ENCODE results near the gene PTPRD. TPM values are rescaled to one million over a fixed set of nuclear protein-coding genes. Genes with fewer than 3 reads are reported as not detected.

The PTPRD gene
- total RNA-seq, 1 donor: 0.52 TPM

GRCh38 chr9:8448226-8448625 lies 2164.6 kb downstream of the PTPRD start:
- Histone ChIP-seq H3K4me1 (ENCODE audit: insufficient read depth, low read length) (no peaks in the 10 kb centered on the region), H3K4me3 (ENCODE audit: low read length) (no peak overlapping the region), H3K9me3 (ENCODE audit: low read depth, low read length) (no peaks in the 10 kb centered on the region), H3K27me3 (ENCODE audit: insufficient read depth, low read length) (no peaks in the 10 kb centered on the region)

- H3K27me3 ChIP-seq (ENCODE audit: insufficient read depth, low read length): no peaks in the 10 kb centered on the region
- H3K9me3 ChIP-seq (ENCODE audit: low read depth, low read length): no peaks in the 10 kb centered on the region
- no peaks in the 10 kb centered on the region for H3K4me1 ChIP-seq (ENCODE audit: insufficient read depth, low read length)
- no peak overlapping the region for H3K4me3 ChIP-seq (ENCODE audit: low read length)
Measured at GRCh38 chr9:8447601-8448000, 2165.2 kb downstream of the PTPRD start.

GRCh38 chr9:8437876-8438275 lies 2174.9 kb downstream of the PTPRD start:
- Histone ChIP-seq H3K27me3 (ENCODE audit: insufficient read depth, low read length) (no peaks in the 10 kb centered on the region), H3K4me1 (ENCODE audit: insufficient read depth, low read length) (no peaks in the 10 kb centered on the region), H3K4me3 (ENCODE audit: low read length) (no peak overlapping the region), H3K9me3 (ENCODE audit: low read depth, low read length) (no peaks in the 10 kb centered on the region)

GRCh38 chr9:8437259-8437658 lies 2175.5 kb downstream of the PTPRD start:
- Histone ChIP-seq H3K4me3 (ENCODE audit: low read length) (no peak overlapping the region), H3K4me1 (ENCODE audit: insufficient read depth, low read length) (no peaks in the 10 kb centered on the region)

GRCh38 chr9:8436786-8437185 lies 2176.0 kb downstream of the PTPRD start:
- H3K9me3 ChIP-seq (ENCODE audit: low read depth, low read length): no peaks in the 10 kb centered on the region
- no peaks in the 10 kb centered on the region for H3K27me3 ChIP-seq (ENCODE audit: insufficient read depth, low read length)
- no peak overlapping the region for H3K4me3 ChIP-seq (ENCODE audit: low read length)
- H3K4me1 ChIP-seq (ENCODE audit: insufficient read depth, low read length): peaks cover 3% of the 10 kb centered on the region

More at GRCh38 chr9:8437259-8437658, 2175.5 kb downstream of the PTPRD start:
- Histone ChIP-seq H3K27me3 (ENCODE audit: insufficient read depth, low read length) (no peaks in the 10 kb centered on the region), H3K9me3 (ENCODE audit: low read depth, low read length) (no peaks in the 10 kb centered on the region)

GRCh38 chr9:8434621-8435020 lies 2178.2 kb downstream of the PTPRD start:
- no peaks in the 10 kb centered on the region for H3K9me3 ChIP-seq (ENCODE audit: low read depth, low read length)
- peaks cover 3% of the 10 kb centered on the region for H3K4me1 ChIP-seq (ENCODE audit: insufficient read depth, low read length)
- H3K4me3 ChIP-seq (ENCODE audit: low read length): no peak overlapping the region
- H3K27me3 ChIP-seq (ENCODE audit: insufficient read depth, low read length): no peaks in the 10 kb centered on the region

- H3K27me3 ChIP-seq (ENCODE audit: insufficient read depth, low read length): no peaks in the 10 kb centered on the region
- H3K4me1 ChIP-seq (ENCODE audit: insufficient read depth, low read length): peaks cover 3% of the 10 kb centered on the region
- no peak overlapping the region for H3K4me3 ChIP-seq (ENCODE audit: low read length)
- H3K9me3 ChIP-seq (ENCODE audit: low read depth, low read length): no peaks in the 10 kb centered on the region
Measured at GRCh38 chr9:8432224-8432623, 2180.6 kb downstream of the PTPRD start.

GRCh38 chr9:8431505-8431904 lies 2181.3 kb downstream of the PTPRD start:
- no peaks in the 10 kb centered on the region for H3K27me3 ChIP-seq (ENCODE audit: insufficient read depth, low read length)
- no peak overlapping the region for H3K4me3 ChIP-seq (ENCODE audit: low read length)
- no peaks in the 10 kb centered on the region for H3K9me3 ChIP-seq (ENCODE audit: low read depth, low read length)
- peaks cover 3% of the 10 kb centered on the region for H3K4me1 ChIP-seq (ENCODE audit: insufficient read depth, low read length)

- Histone ChIP-seq H3K4me1 (ENCODE audit: insufficient read depth, low read length) (peaks cover 3% of the 10 kb centered on the region), H3K27me3 (ENCODE audit: insufficient read depth, low read length) (no peaks in the 10 kb centered on the region), H3K9me3 (ENCODE audit: low read depth, low read length) (no peaks in the 10 kb centered on the region)
Measured at GRCh38 chr9:8430945-8431344, 2181.9 kb downstream of the PTPRD start.

GRCh38 chr9:8429768-8430167 lies 2183.0 kb downstream of the PTPRD start:
- Histone ChIP-seq H3K4me1 (ENCODE audit: insufficient read depth, low read length) (peaks cover 3% of the 10 kb centered on the region), H3K4me3 (ENCODE audit: low read length) (no peak overlapping the region), H3K9me3 (ENCODE audit: low read depth, low read length) (no peaks in the 10 kb centered on the region), H3K27me3 (ENCODE audit: insufficient read depth, low read length) (no peaks in the 10 kb centered on the region)

More at GRCh38 chr9:8430945-8431344, 2181.9 kb downstream of the PTPRD start:
- no peak overlapping the region for H3K4me3 ChIP-seq (ENCODE audit: low read length)

GRCh38 chr9:8429157-8429556 lies 2183.6 kb downstream of the PTPRD start:
- peaks cover 3% of the 10 kb centered on the region for H3K4me1 ChIP-seq (ENCODE audit: insufficient read depth, low read length)
- H3K9me3 ChIP-seq (ENCODE audit: low read depth, low read length): no peaks in the 10 kb centered on the region
- H3K4me3 ChIP-seq (ENCODE audit: low read length): no peak overlapping the region
- H3K27me3 ChIP-seq (ENCODE audit: insufficient read depth, low read length): no peaks in the 10 kb centered on the region

- Histone ChIP-seq H3K27me3 (ENCODE audit: insufficient read depth, low read length) (no peaks in the 10 kb centered on the region), H3K9me3 (ENCODE audit: low read depth, low read length) (no peaks in the 10 kb centered on the region), H3K4me3 (ENCODE audit: low read length) (no peak overlapping the region), H3K4me1 (ENCODE audit: insufficient read depth, low read length) (peaks cover 3% of the 10 kb centered on the region)
Measured at GRCh38 chr9:8428389-8428788, 2184.4 kb downstream of the PTPRD start.

GRCh38 chr9:8424786-8425410 lies 2187.9 kb downstream of the PTPRD start:
- Histone ChIP-seq H3K4me3 (ENCODE audit: low read length) (no peak overlapping the region), H3K27me3 (ENCODE audit: insufficient read depth, low read length) (no peaks in the 10 kb centered on the region), H3K4me1 (ENCODE audit: insufficient read depth, low read length) (no peaks in the 10 kb centered on the region), H3K9me3 (ENCODE audit: low read depth, low read length) (no peaks in the 10 kb centered on the region)

- Histone ChIP-seq H3K9me3 (ENCODE audit: low read depth, low read length) (no peaks in the 10 kb centered on the region), H3K4me1 (ENCODE audit: insufficient read depth, low read length) (no peaks in the 10 kb centered on the region), H3K27me3 (ENCODE audit: insufficient read depth, low read length) (no peaks in the 10 kb centered on the region), H3K4me3 (ENCODE audit: low read length) (no peak overlapping the region)
Measured at GRCh38 chr9:8420416-8420815, 2192.4 kb downstream of the PTPRD start.

- no peaks in the 10 kb centered on the region for H3K27me3 ChIP-seq (ENCODE audit: insufficient read depth, low read length)
- H3K9me3 ChIP-seq (ENCODE audit: low read depth, low read length): no peaks in the 10 kb centered on the region
- no peaks in the 10 kb centered on the region for H3K4me1 ChIP-seq (ENCODE audit: insufficient read depth, low read length)
- H3K4me3 ChIP-seq (ENCODE audit: low read length): no peak overlapping the region
Measured at GRCh38 chr9:8419596-8420275, 2193.1 kb downstream of the PTPRD start.

GRCh38 chr9:8417341-8417740 lies 2195.5 kb downstream of the PTPRD start:
- Histone ChIP-seq H3K27me3 (ENCODE audit: insufficient read depth, low read length) (no peaks in the 10 kb centered on the region), H3K9me3 (ENCODE audit: low read depth, low read length) (no peaks in the 10 kb centered on the region), H3K4me1 (ENCODE audit: insufficient read depth, low read length) (no peaks in the 10 kb centered on the region), H3K4me3 (ENCODE audit: low read length) (no peak overlapping the region)
